NT2/D1 (cell line): ENCODE results near the gene XRN1.
"Not testable (repeated sequence)": the region's sequence is repeated elsewhere in the genome, so short reads cannot be mapped to it uniquely, and the experiment has no call there.

ENCODE experiments used
- DNase-seq: peaks from one replicate; pipeline ENCODE4 v3.0.0-alpha.2; 2011; ENCODE audit warnings: low read depth, low spot score
- H3K27me3 ChIP-seq: 2 replicates; pipeline ENCODE4 v1.6.0; 2011; ENCODE audit warnings: mild to moderate bottlenecking; ENCODE audit not compliant: insufficient read length, insufficient read depth
- H3K36me3 ChIP-seq: 2 replicates; pipeline ENCODE4 v1.6.1; 2011; ENCODE audit warnings: mild to moderate bottlenecking, low read length, mixed read lengths; ENCODE audit not compliant: insufficient read depth, insufficient read length
- H3K4me1 ChIP-seq: 2 replicates; pipeline ENCODE4 v1.5.1; 2011; ENCODE audit not compliant: insufficient read depth, insufficient read length
- H3K4me3 ChIP-seq: 2 replicates; pipeline ENCODE4 v1.5.1; 2011; ENCODE audit warnings: low read depth; ENCODE audit not compliant: insufficient read length
- H3K9ac ChIP-seq: 2 replicates; pipeline ENCODE4 v1.6.0; 2011; ENCODE audit warnings: low read depth; ENCODE audit not compliant: insufficient read length
- H3K9me3 ChIP-seq: 2 replicates; pipeline ENCODE4 v1.5.1; 2011; ENCODE audit warnings: mild to moderate bottlenecking, low read length; ENCODE audit not compliant: insufficient read depth
- SUZ12 ChIP-seq: IDR thresholded peaks from 2 replicates; pipeline ENCODE4 v1.6.1; 2011; ENCODE audit not compliant: insufficient read length, insufficient read depth; ENCODE audit errors: extremely low read depth
- YY1 ChIP-seq: IDR thresholded peaks from 2 replicates; pipeline ENCODE4 v1.6.1; 2011; ENCODE audit not compliant: insufficient read length, insufficient read depth
- ZNF274 ChIP-seq: IDR thresholded peaks from 2 replicates; pipeline ENCODE4 v1.6.1; 2011; ENCODE audit warnings: mild to moderate bottlenecking, low read depth, low read length

XRN1 gene

DNA sequence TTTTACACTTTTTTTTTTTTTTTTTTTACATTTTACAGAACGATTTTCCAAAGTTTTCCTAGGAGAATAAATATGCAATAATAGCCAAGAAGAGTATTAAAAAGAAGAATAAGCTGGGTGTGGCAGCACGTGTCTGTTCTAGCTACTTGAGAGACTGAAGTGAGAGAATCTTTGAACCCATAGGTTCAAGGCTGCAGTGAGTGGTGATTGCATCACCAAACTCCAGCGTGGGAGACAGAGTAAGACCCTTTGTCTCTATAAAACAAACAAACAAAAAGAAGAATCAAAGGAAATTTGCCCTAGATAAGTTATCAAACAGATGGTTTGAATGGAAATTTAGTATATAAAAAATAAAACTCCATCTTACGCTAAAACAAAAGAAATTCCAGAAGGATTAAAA, 13.3 kb downstream of the XRN1 start:
- Histone ChIP-seq H3K27me3 (no peaks in the 10 kb centered on the region), H3K9me3 (no peaks in the 10 kb centered on the region), H3K36me3 (peaks cover 18% of the 10 kb centered on the region), H3K9ac (no peak overlapping the region), H3K4me3 (no peak overlapping the region), H3K4me1 (no peaks in the 10 kb centered on the region)
- DNase-seq: no peak
- TF ChIP-seq SUZ12 (no peak), ZNF274 (no peak), YY1 (no peak)

DNA sequence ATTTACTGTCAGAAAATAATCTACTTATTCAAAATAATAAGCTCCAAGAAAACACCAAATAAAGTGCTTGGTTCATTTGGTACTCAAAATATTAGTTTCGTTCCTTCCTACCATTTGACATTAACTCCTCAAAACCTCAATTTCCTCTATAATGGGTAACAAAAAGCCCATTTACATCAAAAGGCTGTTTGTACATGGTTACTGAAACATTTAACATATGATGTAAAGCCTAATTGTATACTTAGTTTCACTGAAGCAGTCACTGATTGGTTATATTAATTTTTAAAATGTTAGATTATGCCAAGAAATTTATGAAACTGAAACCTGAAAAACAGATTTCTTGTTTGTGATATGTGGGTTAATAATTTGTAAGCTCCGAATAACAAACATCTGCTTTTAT, 14.7 kb downstream of the XRN1 start:
- Histone ChIP-seq H3K4me3 (no peak overlapping the region), H3K9me3 (no peaks in the 10 kb centered on the region), H3K4me1 (no peaks in the 10 kb centered on the region), H3K36me3 (peaks cover 21% of the 10 kb centered on the region), H3K27me3 (no peaks in the 10 kb centered on the region), H3K9ac (no peak overlapping the region)
- DNase-seq: no peak
- no peak for TF ChIP-seq ZNF274
- TF ChIP-seq YY1: no peak
- no peak for TF ChIP-seq SUZ12

- Histone ChIP-seq H3K27me3 (no peaks in the 10 kb centered on the region), H3K4me1 (no peaks in the 10 kb centered on the region), H3K9me3 (no peaks in the 10 kb centered on the region), H3K9ac (no peak overlapping the region), H3K36me3 (peaks cover 24% of the 10 kb centered on the region), H3K4me3 (no peak overlapping the region)
- TF ChIP-seq YY1: no peak
- DNase-seq: no peak
Measured at GRCh38 chr3:142429582-142429981, 18.3 kb downstream of the XRN1 start.

DNA sequence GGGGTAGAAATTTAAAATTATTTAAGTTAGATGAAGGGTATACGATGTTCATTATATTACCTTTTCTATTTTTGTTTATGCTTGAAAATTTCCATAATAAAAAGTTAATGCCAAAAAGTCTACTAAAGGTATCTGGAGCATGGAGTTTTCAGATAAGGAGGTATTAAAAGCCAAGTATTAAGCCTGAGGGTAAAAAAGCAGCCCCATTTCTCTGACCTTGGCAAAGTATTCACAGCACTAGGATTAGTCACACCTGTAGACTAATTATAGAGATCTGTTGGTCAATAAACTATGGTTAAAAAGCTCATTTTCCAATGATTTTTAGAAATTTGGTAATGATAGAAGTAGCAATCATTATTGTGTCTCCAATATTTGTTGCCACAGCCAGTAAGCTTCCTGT, 23.1 kb downstream of the XRN1 start:
- no peak for DNase-seq
- Histone ChIP-seq H3K9me3 (no peaks in the 10 kb centered on the region), H3K36me3 (peaks cover 36% of the 10 kb centered on the region), H3K27me3 (no peaks in the 10 kb centered on the region), H3K4me3 (no peak overlapping the region), H3K4me1 (no peaks in the 10 kb centered on the region), H3K9ac (no peak overlapping the region)
- TF ChIP-seq SUZ12 (no peak), YY1 (no peak), ZNF274 (no peak)

GRCh38 chr3:142418926-142419592, 28.8 kb downstream of the XRN1 start:
- Histone ChIP-seq H3K27me3 (no peaks in the 10 kb centered on the region), H3K9me3 (no peaks in the 10 kb centered on the region), H3K9ac (no peak overlapping the region), H3K36me3 (peaks cover 42% of the 10 kb centered on the region), H3K4me1 (no peaks in the 10 kb centered on the region), H3K4me3 (no peak overlapping the region)
- no peak for DNase-seq
- TF ChIP-seq SUZ12 (no peak), YY1 (no peak), ZNF274 (no peak)

DNA sequence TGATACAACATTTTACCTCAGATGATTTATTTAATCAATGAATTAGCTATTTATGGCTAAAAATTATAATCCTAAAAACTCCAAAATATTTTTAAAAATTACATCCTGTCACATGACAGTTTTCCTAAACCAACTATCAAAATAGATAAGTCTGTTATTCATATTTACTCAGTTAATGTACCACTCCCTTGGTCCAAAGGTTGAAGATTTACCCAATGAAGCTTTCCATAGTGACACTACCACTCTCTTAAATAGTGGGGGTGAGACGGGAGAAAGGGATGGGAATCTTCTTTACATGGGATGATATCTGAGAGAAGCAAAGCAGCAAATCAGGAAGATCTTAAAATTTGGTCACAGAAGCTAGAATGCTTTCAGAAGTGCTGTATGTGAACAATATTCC, 30.5 kb downstream of the XRN1 start:
- Histone ChIP-seq H3K36me3 (peaks cover 40% of the 10 kb centered on the region), H3K27me3 (no peaks in the 10 kb centered on the region), H3K4me1 (no peaks in the 10 kb centered on the region), H3K4me3 (no peak overlapping the region), H3K9ac (no peak overlapping the region), H3K9me3 (no peaks in the 10 kb centered on the region)
- no peak for TF ChIP-seq YY1
- TF ChIP-seq ZNF274: no peak
- no peak for TF ChIP-seq SUZ12
- no peak for DNase-seq

- peaks cover 28% of the 10 kb centered on the region for H3K36me3 ChIP-seq
- not testable (repeated sequence) for H3K4me1 ChIP-seq, H3K4me3 ChIP-seq
Measured at GRCh38 chr3:142400537-142400936, 47.3 kb downstream of the XRN1 start.

More at GRCh38 chr3:142400537-142400936, 47.3 kb downstream of the XRN1 start:
- DNase-seq, H3K9me3 ChIP-seq, H3K27me3 ChIP-seq, H3K9ac ChIP-seq: not testable (repeated sequence)
